Effector CD8-positive, alpha-beta T cell (primary cell): ENCODE data around the gene AQP2.
A peak's percentile ranks its signal among the peaks of the same experiment; 100 is the strongest.

Experiments
- DNase-seq: peaks from one replicate; lab custom pipeline; 2025; lab: John Stamatoyannopoulos, UW

Gene AQP2

DNA sequence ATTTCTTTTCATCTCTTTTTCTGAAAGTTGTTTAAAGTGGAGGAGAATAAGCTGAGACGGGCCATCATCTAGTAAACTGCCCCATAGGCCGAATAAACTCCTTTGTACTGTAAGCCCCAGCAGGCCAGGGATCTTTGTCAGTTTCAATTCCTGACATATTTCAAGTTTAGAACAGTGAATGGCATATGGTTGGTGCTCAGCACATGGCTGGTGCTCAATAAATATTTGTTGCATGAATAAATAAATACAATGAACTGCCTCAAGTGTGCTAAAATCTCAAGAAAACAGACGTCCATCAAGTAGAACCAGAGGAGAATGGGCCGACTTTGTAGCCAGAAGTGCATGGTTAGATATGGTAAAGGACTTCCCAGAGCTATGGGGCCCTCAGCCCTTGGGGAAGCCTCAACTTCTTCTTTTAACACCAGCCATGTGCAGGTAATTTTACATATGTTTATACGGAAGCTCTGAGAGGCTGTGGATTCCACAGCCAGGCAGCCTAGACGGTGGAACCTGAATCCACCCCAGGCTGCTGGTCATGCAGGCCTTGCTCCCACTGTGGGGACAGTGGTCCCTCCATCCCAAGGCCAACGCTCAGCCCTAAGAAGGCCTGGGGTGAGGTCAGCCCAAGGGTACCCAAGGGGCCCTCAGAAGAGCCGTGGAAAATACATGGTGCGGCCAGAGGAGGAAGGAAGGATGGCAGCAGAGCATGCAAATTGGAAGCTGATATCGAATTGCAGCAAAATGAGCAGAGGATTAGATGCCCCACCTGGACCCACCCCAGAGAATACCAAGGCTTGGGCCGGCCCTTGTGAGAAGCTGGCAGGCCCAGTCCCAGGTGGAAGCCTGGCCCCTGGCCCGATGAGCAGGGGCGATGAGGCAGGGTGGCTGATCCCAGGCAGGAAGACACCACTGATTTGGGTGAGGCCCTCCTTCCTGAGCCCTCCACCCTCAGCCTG, 8.7 kb upstream of the AQP2 start:
- DNase-seq = no peak

DNA sequence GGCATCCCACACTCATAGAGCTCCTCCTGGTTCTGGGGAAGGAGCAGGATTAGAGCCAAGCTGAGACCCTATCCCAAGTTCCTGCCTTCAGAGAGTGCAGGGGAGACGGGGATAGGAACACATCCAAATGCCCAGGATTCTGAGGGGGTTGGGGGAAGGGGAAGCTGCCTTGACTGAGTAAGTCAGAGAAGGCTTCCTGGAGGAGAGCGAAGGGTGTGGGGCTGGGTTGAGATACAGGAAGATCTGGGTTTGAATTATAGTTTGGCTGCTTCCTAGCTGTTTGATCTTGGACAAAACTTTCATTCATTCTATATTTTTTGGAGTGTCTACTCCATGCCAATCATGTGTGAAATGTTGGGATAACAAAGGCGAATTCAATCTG, 8.0 kb upstream of the AQP2 start:
- DNase-seq = no peak

DNA sequence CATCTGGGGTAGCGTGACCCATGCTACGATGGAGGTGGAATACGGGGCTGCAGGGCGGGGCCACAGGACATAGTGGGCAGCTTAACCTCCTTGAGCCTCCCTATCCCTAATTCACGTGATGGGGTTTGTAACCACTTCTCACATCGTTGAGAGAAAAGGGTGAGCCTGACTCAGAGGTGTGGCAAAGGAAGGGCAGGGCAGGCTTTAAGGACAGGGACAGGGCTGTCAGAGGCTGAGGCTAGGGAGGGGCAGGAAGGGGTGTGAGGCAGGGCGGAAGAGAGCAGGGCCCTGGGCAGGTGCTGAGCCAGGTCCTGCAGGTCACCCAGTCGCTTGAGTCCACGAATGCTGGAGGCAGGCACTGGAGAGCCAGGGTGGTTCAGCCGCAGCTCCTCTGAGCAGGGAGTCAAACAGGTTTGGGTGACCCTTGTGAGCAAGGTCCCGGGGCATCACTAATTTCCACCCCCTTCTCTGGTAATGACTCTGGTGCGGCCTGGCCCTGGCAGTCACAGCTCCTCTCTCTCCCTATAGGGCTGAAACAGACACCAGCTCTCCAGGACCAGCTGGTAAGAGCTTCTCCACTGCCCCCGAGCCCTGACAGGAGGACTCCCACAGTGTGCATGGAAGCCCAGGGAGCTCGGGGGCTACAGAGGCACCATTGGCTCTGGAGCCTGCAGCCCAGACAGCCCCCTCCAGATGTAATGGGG, 7.5 kb upstream of the AQP2 start:
- no peak for DNase-seq

DNA sequence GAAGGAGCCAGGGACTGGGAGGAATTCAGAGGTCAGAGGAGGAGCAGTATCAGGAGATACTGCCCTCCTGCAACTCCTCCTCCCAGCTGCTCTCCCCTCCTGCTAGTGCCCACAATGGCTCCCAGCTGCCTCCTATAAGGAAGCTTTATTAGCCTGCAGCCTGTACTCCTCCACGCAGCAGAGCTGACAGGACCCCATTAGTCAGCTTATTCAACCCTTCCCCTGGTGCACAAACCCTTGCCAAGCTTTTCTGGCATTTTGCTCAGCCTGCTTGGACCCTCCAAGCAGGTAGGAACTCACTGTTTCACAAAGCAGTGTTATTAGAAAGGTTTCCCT, 6.9 kb upstream of the AQP2 start:
- no peak for DNase-seq

DNA sequence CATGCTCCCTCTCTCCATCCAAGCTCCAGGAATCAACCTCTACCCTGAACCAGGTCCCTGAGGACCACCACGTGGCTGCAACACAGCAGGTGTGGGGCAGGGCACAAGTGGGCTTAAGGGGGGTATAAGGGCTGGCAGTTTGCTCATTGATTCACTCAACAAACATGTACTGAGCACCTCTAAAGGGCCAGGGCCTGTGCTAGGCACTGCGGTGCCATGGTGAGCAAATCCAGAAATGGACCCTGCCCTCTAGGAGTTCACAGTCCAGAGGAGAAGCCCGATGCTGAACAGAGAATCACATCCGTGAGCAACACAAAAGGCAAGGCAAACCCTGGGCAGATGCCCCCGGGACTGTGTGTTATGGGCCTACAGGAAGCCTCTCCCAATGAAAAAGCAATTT, 6.5 kb upstream of the AQP2 start:
- no peak for DNase-seq

DNA sequence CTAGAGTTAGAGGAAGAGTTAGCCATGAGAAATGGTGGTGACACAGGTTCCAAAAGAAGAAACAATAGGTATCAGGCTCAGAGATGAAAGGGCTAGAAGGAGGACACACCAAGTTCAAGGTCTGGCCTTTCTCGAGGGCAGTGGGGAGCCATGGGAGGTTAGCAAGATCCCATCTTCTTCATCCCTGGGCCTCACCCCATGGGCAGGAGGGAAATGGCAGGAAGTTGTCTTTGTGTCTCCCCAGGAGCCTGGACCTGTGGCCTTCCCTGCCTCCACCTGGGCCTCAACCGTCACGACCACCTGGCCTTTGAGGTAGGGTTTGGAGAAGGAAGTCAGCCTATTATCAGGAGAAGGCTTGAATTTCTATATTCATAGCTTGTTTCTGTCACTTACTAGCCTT, 5.8 kb upstream of the AQP2 start:
- no peak for DNase-seq

DNA sequence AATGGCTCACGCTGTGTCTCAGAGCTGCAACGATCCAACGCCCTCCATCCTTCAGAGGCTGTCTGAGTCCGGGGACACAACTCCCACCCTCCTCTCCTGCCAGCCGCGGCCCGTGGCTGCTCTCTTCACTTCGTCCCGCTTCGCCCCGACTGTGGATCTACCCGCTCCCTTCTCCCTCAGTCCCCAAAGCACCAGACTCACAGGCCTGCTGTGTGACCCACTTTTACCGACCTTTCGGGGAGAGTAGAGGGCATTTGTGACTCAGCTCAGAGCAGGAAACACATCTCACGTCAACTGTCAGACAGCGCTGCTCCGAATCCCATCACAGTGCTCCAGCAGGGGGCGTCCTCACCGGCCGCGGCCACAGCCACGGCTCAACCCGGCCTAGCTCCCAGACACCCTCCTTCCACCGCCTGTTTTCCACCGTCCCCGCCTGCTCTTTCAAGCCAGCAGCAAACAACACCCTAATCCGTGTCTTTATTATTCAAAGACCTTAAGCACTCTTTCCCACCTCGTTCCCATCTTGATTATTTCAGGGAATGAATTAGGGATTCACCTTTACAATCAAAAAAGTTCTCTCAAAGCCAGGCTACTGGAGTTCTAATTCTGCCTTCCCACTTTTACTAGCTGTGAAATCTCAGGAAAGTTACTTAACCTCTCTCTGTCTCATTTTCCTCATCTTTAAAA, 5.0 kb upstream of the AQP2 start:
- DNase-seq = peak; percentile 51

DNA sequence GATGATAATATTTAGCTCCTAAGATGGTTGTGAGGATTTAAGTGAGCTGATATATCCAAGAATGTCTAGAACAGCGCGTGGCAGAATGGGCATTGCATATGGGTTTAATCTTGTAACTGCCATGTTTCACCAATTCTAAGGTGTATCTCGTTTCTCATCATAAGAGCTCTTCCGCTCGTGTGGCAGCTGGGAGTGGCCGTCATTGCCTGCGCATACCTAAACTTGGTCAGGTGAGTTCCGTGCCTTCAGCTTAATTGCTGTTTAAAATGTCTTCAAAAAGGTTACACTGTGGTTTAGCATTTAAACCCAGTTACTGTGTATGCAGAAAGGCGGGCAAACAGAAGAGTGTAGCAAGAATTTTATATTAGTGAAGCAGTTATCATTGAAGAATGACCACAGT, 4.5 kb upstream of the AQP2 start:
- no peak for DNase-seq

DNA sequence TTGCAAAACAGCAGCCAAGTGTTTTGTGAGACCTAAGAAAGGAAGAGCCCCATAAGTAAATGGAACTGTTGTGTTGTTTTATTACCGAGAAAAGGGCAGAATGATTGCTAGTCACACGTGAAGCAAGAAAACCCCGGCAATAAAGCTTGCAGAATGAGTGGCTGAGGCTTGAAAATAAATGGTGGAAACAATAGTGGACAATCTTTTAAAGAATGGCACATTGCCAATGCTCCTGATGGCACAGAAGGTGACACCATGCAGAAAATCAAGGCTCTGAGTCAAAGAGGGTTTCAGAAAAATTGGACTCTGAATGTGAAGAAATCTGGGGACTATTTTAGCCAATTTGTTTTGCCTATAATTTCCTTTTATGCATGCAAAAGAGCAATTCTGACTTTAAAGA, 4.0 kb upstream of the AQP2 start:
- no peak for DNase-seq

DNA sequence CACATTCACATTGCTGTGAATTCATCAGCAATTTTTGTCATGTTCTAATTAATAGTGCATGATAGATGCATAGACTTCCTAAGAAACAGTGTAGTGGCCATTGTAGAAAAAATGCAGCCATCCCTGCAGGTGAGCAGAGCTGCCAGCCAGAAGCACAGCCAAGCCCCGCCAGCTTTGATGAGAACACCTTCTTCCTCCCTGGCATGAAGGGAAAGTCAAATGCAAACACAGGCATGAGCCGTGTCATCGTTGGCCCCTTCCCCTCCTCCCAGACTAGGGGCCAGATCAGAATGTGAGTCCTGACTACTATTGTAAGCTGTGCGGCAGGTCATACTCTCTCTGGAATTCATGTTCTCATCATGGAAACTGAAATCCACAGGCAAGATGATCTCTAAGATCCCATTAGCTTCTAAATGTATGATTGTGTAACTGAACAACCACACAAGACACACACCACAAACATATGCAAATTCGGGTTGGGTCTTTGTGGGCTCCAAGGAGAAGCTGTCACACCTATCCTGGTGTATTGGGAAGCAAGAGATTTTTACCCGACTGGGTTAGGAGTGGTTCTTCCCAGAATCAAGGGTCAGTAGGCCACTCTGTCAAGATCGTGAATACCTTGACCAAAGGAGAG, 2.8 kb upstream of the AQP2 start:
- no peak for DNase-seq

DNA sequence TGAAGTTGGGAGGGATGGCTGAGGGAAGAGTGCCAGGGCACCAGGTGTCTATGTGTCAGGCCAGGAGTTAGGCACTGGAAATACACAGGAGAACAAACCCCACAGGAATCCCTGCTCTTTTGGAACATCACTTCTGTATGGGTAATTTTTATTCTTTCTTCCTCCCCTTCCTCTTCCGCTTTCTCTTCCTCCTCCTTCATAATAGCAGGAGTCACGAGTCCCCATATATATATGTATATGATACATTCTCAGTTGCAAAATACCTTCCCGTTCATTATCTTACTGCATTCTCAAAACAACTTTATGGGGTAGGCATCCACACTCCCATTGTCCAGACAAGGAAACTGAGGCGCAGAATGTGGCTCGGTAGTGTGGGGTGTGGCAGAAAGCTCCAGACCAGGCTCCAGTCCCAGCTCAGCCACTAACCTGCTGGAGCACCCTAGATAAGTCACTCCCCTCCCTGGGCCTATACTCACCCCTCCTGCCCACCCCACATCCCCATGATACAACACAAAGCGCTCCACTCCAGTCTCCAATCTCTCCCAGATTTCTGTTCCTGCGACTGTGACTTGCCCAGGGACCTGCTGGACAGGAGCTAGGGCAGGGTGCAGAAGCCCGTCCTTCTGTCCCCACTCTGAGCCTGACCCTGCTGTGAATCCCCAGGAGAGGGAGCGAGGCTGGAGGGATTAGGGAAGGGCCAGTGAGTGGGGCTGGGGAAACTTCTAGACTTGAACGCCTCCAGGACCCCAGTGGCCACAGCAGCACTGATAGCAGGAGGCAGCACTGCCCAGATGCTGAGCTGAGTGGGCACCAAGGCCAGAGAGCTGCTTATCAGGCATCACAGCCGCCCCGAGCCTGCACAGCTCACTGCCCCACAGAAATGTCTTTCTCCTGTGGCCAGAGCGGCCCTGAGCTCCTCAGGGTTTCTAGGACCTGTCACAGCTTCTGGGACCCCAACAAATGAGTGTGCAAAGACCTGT, 1.4 kb upstream of the AQP2 start:
- no peak for DNase-seq

DNA sequence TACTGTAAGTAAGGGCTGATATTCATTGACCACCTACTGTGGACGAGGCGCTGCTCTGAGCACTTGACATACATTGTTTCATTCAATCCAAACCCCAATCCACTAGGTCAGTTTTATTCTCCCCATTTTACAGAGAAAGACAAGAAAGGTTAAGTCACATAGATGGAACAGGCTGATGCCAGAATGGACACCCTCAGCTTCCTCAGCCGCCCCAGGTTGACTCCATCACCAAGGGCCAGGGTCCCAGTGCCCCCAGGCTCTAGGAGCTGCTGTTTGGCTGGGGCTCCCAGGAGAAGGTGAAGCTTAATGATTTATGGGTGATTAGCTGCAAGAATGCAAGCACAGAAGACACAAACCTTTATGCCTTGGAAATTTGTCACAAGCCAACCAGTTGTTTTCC, 671 bp upstream of the AQP2 start:
- no peak for DNase-seq

DNA sequence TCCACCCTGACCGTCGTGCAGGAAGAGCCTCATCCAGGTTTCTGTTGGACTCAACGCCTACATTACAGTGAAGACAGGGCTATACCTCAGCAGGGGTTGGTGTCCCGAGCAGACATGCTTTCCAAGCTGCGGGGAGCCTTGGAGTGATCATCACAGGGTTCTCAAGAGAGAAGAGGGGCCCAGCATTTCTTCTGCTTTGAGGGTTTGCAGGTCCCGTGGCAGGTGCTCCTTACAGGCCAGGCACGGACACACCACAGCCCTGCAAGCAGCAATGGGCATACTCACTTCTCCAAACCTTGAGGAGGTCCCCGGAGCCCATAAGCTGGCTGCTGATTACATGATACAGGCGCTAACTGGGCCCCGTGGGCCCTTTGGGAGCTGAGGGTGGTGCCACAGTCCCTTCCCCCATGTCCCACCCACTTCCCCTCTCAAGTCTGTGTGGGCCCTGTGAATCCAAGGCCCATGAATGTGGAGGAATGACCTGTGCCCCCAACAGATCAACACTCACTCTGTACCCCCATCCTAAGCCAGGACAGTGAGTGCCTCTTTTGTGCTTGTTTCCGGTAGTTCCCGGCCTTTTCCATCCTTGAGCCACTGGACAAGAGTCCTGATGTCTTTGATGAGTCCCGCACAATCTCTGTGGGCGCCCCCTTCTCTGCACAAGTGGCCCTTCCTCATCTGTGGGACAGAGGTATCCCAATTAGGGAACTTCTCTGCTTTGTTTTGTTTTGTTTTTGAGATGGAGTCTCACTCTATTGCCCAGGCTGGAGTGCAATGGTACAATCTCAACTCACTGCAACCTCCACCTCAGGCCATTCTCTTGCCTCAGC, 1.1 kb downstream of the AQP2 start:
- DNase-seq = no peak

DNA sequence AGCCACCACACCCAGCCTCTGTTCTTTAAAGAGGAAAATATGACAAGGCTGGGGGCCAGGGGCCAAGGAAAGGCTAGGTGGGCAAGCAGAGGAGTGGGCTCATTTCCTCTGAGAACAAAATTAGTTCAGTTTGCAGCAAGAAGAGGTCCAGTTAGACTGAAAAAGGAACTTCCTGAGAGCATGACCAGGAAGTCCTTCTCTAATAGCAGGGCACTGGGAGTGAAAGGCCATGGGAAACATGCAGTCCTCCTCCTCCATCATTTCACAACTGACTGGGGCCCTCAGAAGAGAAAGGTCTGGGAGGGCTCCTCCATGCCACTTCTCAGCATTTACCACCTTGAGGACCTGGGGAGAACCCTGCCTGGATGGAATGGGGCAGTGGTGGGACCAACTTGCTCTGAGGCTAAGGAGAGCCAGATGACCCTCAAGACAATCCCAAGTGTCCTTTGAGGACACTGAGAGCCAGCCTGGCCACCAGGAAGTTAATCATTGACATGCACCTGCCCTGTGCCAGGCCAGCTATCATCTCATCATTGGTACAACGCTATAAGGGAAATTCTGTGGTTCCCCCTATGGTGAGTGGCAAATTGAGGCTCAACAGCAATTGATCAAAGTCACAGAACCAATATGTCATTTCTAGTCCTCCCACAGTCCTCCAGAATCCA, 2.0 kb downstream of the AQP2 start:
- no peak for DNase-seq

DNA sequence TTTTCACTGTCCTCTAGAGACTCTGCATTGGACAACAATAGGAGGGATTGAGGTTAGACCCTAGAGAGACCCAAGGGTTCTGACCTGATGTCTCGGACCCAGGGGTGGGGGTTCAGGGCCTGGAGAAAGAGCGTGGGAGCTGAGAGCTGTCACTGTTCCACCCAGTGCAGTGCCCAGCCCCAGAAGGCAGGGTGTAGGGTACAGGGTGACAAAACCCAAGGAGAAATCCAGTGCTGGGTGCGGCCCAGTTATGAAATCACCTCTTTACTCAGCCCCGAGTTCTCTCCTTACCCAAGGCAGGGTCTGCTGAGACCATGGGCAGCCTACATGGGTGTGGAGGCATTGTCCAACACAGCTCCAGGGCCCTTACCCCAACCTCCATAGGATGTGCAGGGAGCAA, 2.6 kb downstream of the AQP2 start:
- DNase-seq = no peak

DNA sequence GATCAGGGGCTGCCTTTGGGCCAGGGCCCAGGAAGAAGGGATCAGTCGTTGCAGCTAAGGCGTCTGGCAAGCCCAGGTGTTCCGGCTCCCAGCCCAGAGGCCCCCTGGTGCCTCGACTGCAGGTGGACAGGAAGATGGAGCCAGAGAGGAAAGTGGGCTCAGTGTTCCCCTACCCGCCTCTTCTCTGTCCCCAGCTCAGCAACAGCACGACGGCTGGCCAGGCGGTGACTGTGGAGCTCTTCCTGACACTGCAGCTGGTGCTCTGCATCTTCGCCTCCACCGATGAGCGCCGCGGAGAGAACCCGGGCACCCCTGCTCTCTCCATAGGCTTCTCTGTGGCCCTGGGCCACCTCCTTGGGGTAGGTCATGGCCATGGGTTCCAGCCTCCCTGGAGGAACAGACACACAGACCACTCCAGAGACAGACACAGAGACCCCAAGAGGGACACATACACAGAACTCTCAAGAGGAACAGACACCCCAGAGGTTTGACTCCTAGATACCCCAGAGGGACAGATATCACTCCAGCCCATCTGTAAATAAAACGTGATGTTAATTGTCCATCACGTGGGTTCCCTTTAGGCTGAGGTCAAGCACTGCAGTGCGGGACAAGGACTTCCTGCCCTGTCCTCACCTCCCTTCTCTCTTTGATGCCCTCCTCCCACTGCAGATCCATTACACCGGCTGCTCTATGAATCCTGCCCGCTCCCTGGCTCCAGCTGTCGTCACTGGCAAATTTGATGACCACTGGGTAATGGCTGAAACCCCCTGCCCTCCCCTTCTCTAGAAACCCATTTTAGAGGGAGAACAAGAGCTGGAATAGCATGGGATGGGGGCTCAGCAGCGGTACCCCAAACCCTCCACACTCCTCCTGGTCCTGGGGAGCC, 3.7 kb downstream of the AQP2 start:
- DNase-seq = no peak

DNA sequence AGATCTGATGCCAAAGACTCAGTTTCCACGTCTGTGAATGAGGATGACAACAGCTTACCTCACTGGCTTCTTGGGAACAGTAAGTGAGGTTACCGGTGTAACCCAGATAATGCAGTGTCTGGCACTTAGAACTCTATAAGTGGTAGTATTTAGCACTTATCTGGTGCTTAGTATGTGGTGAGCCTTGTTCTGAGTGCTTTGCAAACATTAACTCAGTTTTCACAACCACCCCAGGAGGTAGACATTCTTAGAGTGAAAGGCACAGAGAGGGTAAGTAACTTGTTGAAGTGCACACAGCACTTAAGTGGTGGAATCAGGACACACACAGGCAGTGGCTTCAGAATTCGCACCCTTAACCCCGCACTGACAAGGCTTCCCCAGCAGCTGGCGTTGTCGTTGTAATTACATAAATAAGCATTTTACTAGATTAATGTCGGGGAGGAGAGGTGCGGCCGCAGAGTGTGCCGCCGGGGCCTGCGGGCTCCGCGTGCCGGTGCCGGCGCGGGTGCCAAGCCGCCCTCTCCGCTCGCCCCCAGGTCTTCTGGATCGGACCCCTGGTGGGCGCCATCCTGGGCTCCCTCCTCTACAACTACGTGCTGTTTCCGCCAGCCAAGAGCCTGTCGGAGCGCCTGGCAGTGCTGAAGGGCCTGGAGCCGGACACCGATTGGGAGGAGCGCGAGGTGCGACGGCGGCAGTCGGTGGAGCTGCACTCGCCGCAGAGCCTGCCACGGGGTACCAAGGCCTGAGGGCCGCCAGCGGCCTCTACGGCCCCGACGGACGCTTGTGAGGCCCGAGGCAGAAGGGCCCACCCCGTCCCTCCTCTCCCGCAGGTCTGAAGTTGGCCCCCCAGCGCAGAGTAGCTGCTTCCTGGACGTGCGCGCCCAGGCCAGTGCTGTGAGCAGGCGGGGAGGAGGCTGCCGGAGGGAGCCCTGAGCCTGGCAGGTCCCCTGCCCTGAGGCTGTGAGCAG, 4.6 kb downstream of the AQP2 start:
- DNase-seq = no peak
